ENCODE results near the gene MROH8.

The MROH8 gene

GRCh38 chr20:37178839-37179682 lies at the start of gene MROH8, which contains the start of gene RPN2:
MROH8 (minus strand) TSS chr20:37179548.
RPN2 (plus strand) TSS chr20:37179330; CDS start chr20:37179357, 27 bp downstream.
- DNase-seq (ENCODE audit: low read depth in 3 of 3), result peak; percentile 86 to 95 (median 90)

GRCh38 chr20:37228656-37229055 lies 49.3 kb upstream of the MROH8 start:
- no peak for DNase-seq (ENCODE audit: low read depth in 3 of 3)

- no peak for DNase-seq (ENCODE audit: low read depth in 3 of 3)
Observed at GRCh38 chr20:37228082-37228481, 48.7 kb upstream of the MROH8 start.

- DNase-seq (ENCODE audit: low read depth in 3 of 3), result no peak
Observed at GRCh38 chr20:37226889-37227288, 47.5 kb upstream of the MROH8 start.

- DNase-seq (ENCODE audit: low read depth in 3 of 3), result no peak
Observed at GRCh38 chr20:37225146-37225545, 45.8 kb upstream of the MROH8 start.

- no peak for DNase-seq (ENCODE audit: low read depth in 3 of 3)
Observed at GRCh38 chr20:37223053-37223452, 43.7 kb upstream of the MROH8 start.

- DNase-seq (ENCODE audit: low read depth in 3 of 3), result no peak
Observed at GRCh38 chr20:37222086-37222485, 42.7 kb upstream of the MROH8 start.

- no peak for DNase-seq (ENCODE audit: low read depth in 3 of 3)
Observed at GRCh38 chr20:37220731-37221130, 41.4 kb upstream of the MROH8 start.

- DNase-seq (ENCODE audit: low read depth in 3 of 3), result no peak
Observed at GRCh38 chr20:37219751-37220668, 40.7 kb upstream of the MROH8 start.

- DNase-seq (ENCODE audit: low read depth in 3 of 3), result no peak
Observed at GRCh38 chr20:37218976-37219375, 39.6 kb upstream of the MROH8 start.

- DNase-seq (ENCODE audit: low read depth in 3 of 3), result no peak
Observed at GRCh38 chr20:37218441-37218840, 39.1 kb upstream of the MROH8 start.

- DNase-seq (ENCODE audit: low read depth in 3 of 3), result no peak
Observed at GRCh38 chr20:37209661-37210314, 30.4 kb upstream of the MROH8 start.

GRCh38 chr20:37209193-37209592 lies 29.8 kb upstream of the MROH8 start:
- DNase-seq (ENCODE audit: low read depth in 3 of 3), result no peak

- no peak for DNase-seq (ENCODE audit: low read depth in 3 of 3)
Observed at GRCh38 chr20:37207171-37207570, 27.8 kb upstream of the MROH8 start.

- DNase-seq (ENCODE audit: low read depth in 3 of 3), result no peak
Observed at GRCh38 chr20:37205794-37206193, 26.4 kb upstream of the MROH8 start.

GRCh38 chr20:37205130-37205529 lies 25.8 kb upstream of the MROH8 start:
- no peak for DNase-seq (ENCODE audit: low read depth in 3 of 3)

GRCh38 chr20:37204056-37204455 lies 24.7 kb upstream of the MROH8 start:
- DNase-seq (ENCODE audit: low read depth in 3 of 3), result no peak

GRCh38 chr20:37202267-37202943 lies 23.1 kb upstream of the MROH8 start:
- no peak for DNase-seq (ENCODE audit: low read depth in 3 of 3)

GRCh38 chr20:37201827-37202162 lies 22.4 kb upstream of the MROH8 start:
- no peak for DNase-seq (ENCODE audit: low read depth in 3 of 3)

GRCh38 chr20:37200926-37201826 lies 21.8 kb upstream of the MROH8 start:
- DNase-seq (ENCODE audit: low read depth in 3 of 3), result no peak

GRCh38 chr20:37200376-37200775 lies 21.0 kb upstream of the MROH8 start:
- no peak for DNase-seq (ENCODE audit: low read depth in 3 of 3)
